ENCODE results near the gene SLC66A1. TPM values are rescaled to one million over a fixed set of nuclear protein-coding genes. Genes with fewer than 3 reads are reported as not detected.

SLC66A1 gene
- total and polyA plus RNA-seq, 2 of the 13 experiments (the other 11 are each of a cell fraction or from before 2014, with no cell fraction given): 15.4 to 18.9 TPM

GRCh38 chr1:19325368-19325957, 13.3 kb downstream of the SLC66A1 start:
- Histone ChIP-seq H3K4me1 (ENCODE audit: insufficient read depth, low read length) (no peaks in the 10 kb centered on the region), H3K9me3 (ENCODE audit: low read length) (no peaks in the 10 kb centered on the region), H3K27me3 (ENCODE audit: control insufficient read depth in 1 of 2, insufficient read depth in 2 of 2, low read length in 2 of 2) (no peaks in the 10 kb centered on the region), H3K27ac (ENCODE audit: extremely low read length, insufficient read depth, low read length) (no peak overlapping the region), H3K79me2 (ENCODE audit: insufficient read depth, low read length) (no peaks in the 10 kb centered on the region), H3K36me3 (replicated peaks in 1 of 2; ENCODE audit: control insufficient read depth in 1 of 2, insufficient read depth in 2 of 2, low read length in 2 of 2) (peaks cover 18 to 50% of the 10 kb centered on the region in 2 experiments), H4K20me1 (ENCODE audit: insufficient read depth, low read length) (no peaks in the 10 kb centered on the region), H3K4me3 (replicated peaks in 1 of 3; ENCODE audit: insufficient read depth in 1 of 3, low read depth in 2 of 3, low read length in 3 of 3) (no peak overlapping the region), H3K9ac (ENCODE audit: insufficient read depth, low read depth, low read length) (no peak overlapping the region), H2AFZ (ENCODE audit: low read length) (no peak overlapping the region), H3K4me2 (ENCODE audit: low read depth, low read length) (no peak overlapping the region)
- no TSS peak for BruUV-seq (replicated peaks)
- no peak for TF ChIP-seq FOXP4 (CRISPR knock-in tag; IDR thresholded peaks at IDR 0.05)
- no peak for TF ChIP-seq STAT5B (CRISPR knock-in tag; IDR thresholded peaks at IDR 0.05)
- TF ChIP-seq ZNF530 (CRISPR knock-in tag; IDR thresholded peaks at IDR 0.05; ENCODE audit: low read depth): no peak
- no peak for TF ChIP-seq TGIF2 (CRISPR knock-in tag; IDR thresholded peaks at IDR 0.05)
- TF ChIP-seq THYN1 (CRISPR knock-in tag; IDR thresholded peaks at IDR 0.05; ENCODE audit: borderline replicate concordance, low read depth): no peak
- no peak for TF ChIP-seq ZNF292 (CRISPR knock-in tag; IDR thresholded peaks at IDR 0.05; ENCODE audit: borderline replicate concordance, low read depth)
- no peak for TF ChIP-seq CENPT (CRISPR knock-in tag; IDR thresholded peaks at IDR 0.05; ENCODE audit: low read depth)
- TF ChIP-seq ZNF549 (CRISPR knock-in tag; IDR thresholded peaks at IDR 0.05): no peak
- no peak for TF ChIP-seq ZNF547 (CRISPR knock-in tag; IDR thresholded peaks at IDR 0.05)
- TF ChIP-seq HDAC2 (CRISPR knock-in tag; IDR thresholded peaks at IDR 0.05): no peak
- no peak for TF ChIP-seq TOPORS (CRISPR knock-in tag; IDR thresholded peaks at IDR 0.05)
- no peak for TF ChIP-seq ZNF230 (CRISPR knock-in tag; IDR thresholded peaks at IDR 0.05)
- intact Hi-C loops (cut with micrococcal nuclease; ENCODE audit: unreplicated experiment) (no loop called here), in situ Hi-C loops (cut with HindIII; ENCODE audit: extremely low pct_ligation_motif_present, low pct_unique_long_range_greater_than_20kb) (no loop called here)
- no peak for FAIRE-seq
- no peak for DNase-seq (ENCODE audit: low spot score)
- ATAC-seq: no peak
- POLR2A ChIA-PET: interaction anchor here (1.2 kb wide), 1 partner anchor 13 kb away, joined by 3 read pairs; no protein-coding TSS in a partner anchor
- WGBS (ENCODE audit: low lambda C conversion rate): 90% methylated on average over 10 of the region's 19 CpGs
- CTCF ChIA-PET (ENCODE audit: low intra/inter-chr PET ratio, low total read pairs): no interaction called here

Measured in HepG2 (cell line).